HepG2 (cell line): Measurements from ENCODE around the gene VMO1. TPM values are rescaled to one million over a fixed set of nuclear protein-coding genes. Genes with fewer than 3 reads are reported as not detected.

Experiments
- ATAC-seq: fragments of 200-7000 bp; cut with Tn5 transposase; 3 replicates; pipeline ENCODE4 v1.9.1; 2020; ENCODE audit warnings: mild to moderate bottlenecking, moderate library complexity
- BruUV-seq: library from RNA; stranded (reverse); fragments of 400-500 nt; replicated peaks from 2 replicates; lab custom pipeline; 2021; lab: Mats Ljungman, UMichigan
- CTCF ChIA-PET: fragments of 300-600 bp; formaldehyde crosslinking; extraction: SDS; loops from one replicate; lab custom pipeline; 2021; ENCODE audit warnings: low total read pairs, inconsistent platforms, low intra/inter-chr PET ratio; lab: Yijun Ruan, JAX
- POLR2A ChIA-PET: fragments of 350-600 bp; sonication (Branson Sonifier 250); formaldehyde crosslinking; loops from one replicate; lab custom pipeline; 2020; ENCODE audit warnings: antibody characterized with exemption, inconsistent platforms; lab: Yijun Ruan, JAX
- DNase-seq: peaks from one replicate; pipeline ENCODE4 v3.0.0-alpha.2; 2015; ENCODE audit warnings: low spot score
- FAIRE-seq: peaks from 3 replicates; lab custom pipeline; 2011; peaks lifted over from hg19 to GRCh38; lab: Jason Lieb, UNC
- H2AFZ ChIP-seq: one replicate; pipeline ENCODE4 v1.6.1; 2011; ENCODE audit warnings: low read length, inconsistent platforms
- H3K27ac ChIP-seq: fragments of 300-600 bp; 3 replicates; pipeline ENCODE4 v1.8.0; 2011; ENCODE audit warnings: mixed run types, mild to moderate bottlenecking, mixed read lengths, low read length, inconsistent platforms; ENCODE audit not compliant: insufficient read depth; ENCODE audit errors: extremely low read length
- H3K27me3 ChIP-seq, 2 experiments: fragments of 200-600 bp in 1 of 2; 2 replicates in 1 of 2; 3 replicates in 1 of 2; pipeline versions ENCODE4 v1.6.0 to v1.8.0; 2011; ENCODE audit warnings: low read length in 2 of 2, mild to moderate bottlenecking in 2 of 2, moderate library complexity in 2 of 2, inconsistent platforms in 1 of 2; ENCODE audit not compliant: insufficient read depth in 2 of 2, control insufficient read depth in 1 of 2
- H3K36me3 ChIP-seq, 2 experiments: fragments of 200-600 bp in 1 of 2; replicated peaks in 1 of 2; 2 replicates in 1 of 2; 3 replicates in 1 of 2; pipeline versions ENCODE4 v1.5.1 to v1.8.0; 2011; ENCODE audit warnings: low read length in 2 of 2, inconsistent platforms in 1 of 2; ENCODE audit not compliant: insufficient read depth in 2 of 2, control insufficient read depth in 1 of 2
- H3K4me1 ChIP-seq: 2 replicates; pipeline ENCODE4 v1.5.1; 2012; ENCODE audit warnings: low read length, inconsistent platforms; ENCODE audit not compliant: insufficient read depth
- H3K4me2 ChIP-seq: 2 replicates; pipeline ENCODE4 v1.6.0; 2011; ENCODE audit warnings: low read depth, low read length, inconsistent platforms
- H3K4me3 ChIP-seq, 3 experiments: fragments of 200-600 bp in 1 of 3; sonication (generic), shearing (Covaris generic) in 1 of 3; replicated peaks in 1 of 3; 2 replicates each; pipeline ENCODE4 v1.5.1; 2011 to 2016; ENCODE audit warnings: low read length in 3 of 3, inconsistent platforms in 2 of 3, low read depth in 2 of 3, mild to moderate bottlenecking in 2 of 3, control low read depth in 1 of 3, mixed read lengths in 1 of 3; ENCODE audit not compliant: insufficient read depth in 1 of 3
- H3K79me2 ChIP-seq: one replicate; pipeline ENCODE4 v1.6.1; 2011; ENCODE audit warnings: low read length, inconsistent platforms; ENCODE audit not compliant: insufficient read depth
- H3K9ac ChIP-seq: 2 replicates; pipeline ENCODE4 v1.6.0; 2011; ENCODE audit warnings: mild to moderate bottlenecking, low read depth, low read length, inconsistent platforms; ENCODE audit not compliant: insufficient read depth
- H3K9me3 ChIP-seq: 2 replicates; pipeline ENCODE4 v1.5.1; 2012; ENCODE audit warnings: mild to moderate bottlenecking, low read length
- H4K20me1 ChIP-seq: 2 replicates; pipeline ENCODE4 v1.6.0; 2011; ENCODE audit warnings: inconsistent platforms, mild to moderate bottlenecking, low read length, moderate library complexity; ENCODE audit not compliant: insufficient read depth
- ATRX ChIP-seq: sonication (generic); formaldehyde crosslinking; IDR thresholded peaks from 2 replicates; pipeline ENCODE4 v1.4.0; 2020; ENCODE audit warnings: missing genetic modification reagents, borderline replicate concordance
- CREB1 ChIP-seq, 2 experiments: fragments of 450-650 bp in 1 of 2; IDR thresholded peaks; 2 replicates each; pipeline ENCODE4 v1.6.1; 2016 to 2017; ENCODE audit warnings: control low read depth in 1 of 2, mild to moderate bottlenecking in 1 of 2, missing compliant biosample characterization in 1 of 2, missing genetic modification characterization in 1 of 2
- HOXA5 ChIP-seq: sonication (generic); formaldehyde crosslinking; IDR thresholded peaks from 2 replicates; pipeline ENCODE4 v1.4.0; 2020; ENCODE audit warnings: missing genetic modification reagents
- KIAA2018 ChIP-seq: sonication (generic); formaldehyde crosslinking; IDR thresholded peaks from 2 replicates; pipeline ENCODE4 v1.5.0; 2020; ENCODE audit warnings: mild to moderate bottlenecking, missing genetic modification reagents, borderline replicate concordance
- MAX ChIP-seq: IDR thresholded peaks from 2 replicates; pipeline ENCODE4 v1.6.1; 2012; ENCODE audit warnings: inconsistent platforms
- NFIC ChIP-seq: IDR thresholded peaks from 2 replicates; pipeline ENCODE4 v1.6.1; 2012; ENCODE audit warnings: mild to moderate bottlenecking, low read length, inconsistent platforms
- RARA ChIP-seq: IDR thresholded peaks from 2 replicates; pipeline ENCODE4 v1.6.1; 2016; ENCODE audit warnings: missing genetic modification reagents, missing compliant biosample characterization
- SALL1 ChIP-seq: sonication (generic); formaldehyde crosslinking; IDR thresholded peaks from 2 replicates; pipeline ENCODE4 v1.8.0; 2022; ENCODE audit warnings: mild to moderate bottlenecking, missing genetic modification reagents
- ZNF207 ChIP-seq: fragments of 450-650 bp; IDR thresholded peaks from 2 replicates; pipeline ENCODE4 v1.6.1; 2016; ENCODE audit warnings: antibody characterized with exemption, borderline replicate concordance
- ZNF329 ChIP-seq: sonication (generic); formaldehyde crosslinking; IDR thresholded peaks from 2 replicates; pipeline ENCODE4 v1.9.0; 2021; ENCODE audit warnings: low read depth, mild to moderate bottlenecking, missing genetic modification reagents
- ZNF496 ChIP-seq: sonication (generic); formaldehyde crosslinking; IDR thresholded peaks from 2 replicates; pipeline ENCODE4 v1.8.1; 2023; ENCODE audit warnings: mild to moderate bottlenecking, moderate library complexity, missing genetic modification reagents; ENCODE audit not compliant: insufficient replicate concordance
- ZNF609 ChIP-seq: sonication (generic); formaldehyde crosslinking; IDR thresholded peaks from 2 replicates; pipeline ENCODE4 v1.4.0; 2020; ENCODE audit warnings: mild to moderate bottlenecking, missing genetic modification reagents, borderline replicate concordance
- WGBS: methylation state at CpG from one replicate; pipeline ENCODE4 v1.1.6; 2017; ENCODE audit warnings: low lambda C conversion rate; 5-methylcytosine and 5-hydroxymethylcytosine counted together
- in situ Hi-C: cut with HindIII; loops from 2 replicates; pipeline ENCODE4 v1.10.0; 2017; ENCODE audit warnings: low pct_unique_long_range_greater_than_20kb; ENCODE audit not compliant: extremely low pct_ligation_motif_present
- intact Hi-C: fragments of 100-400 bp; cut with micrococcal nuclease; formaldehyde crosslinking; loops from one replicate; pipeline ENCODE4 v1.10.0; 2022; ENCODE audit not compliant: unreplicated experiment
- polyA plus RNA-seq, 8 experiments: library from polyadenylated mRNA; depleted of rRNA in 3 of 8; stranded (reverse) in 7 of 8; unstranded in 1 of 8; fragments of >200 nt; fragmentation: Illumina TruSeq in 4 of 8; extraction: Trizol in 4 of 8; gene quantifications; 2 replicates each; pipeline versions ENCODE4 v1.2.1 to v1.2.3, GENCODE V29; 2011 to 2016; ENCODE audit warnings: low read depth in 4 of 8, missing spikeins in 1 of 8, mixed read lengths in 1 of 8; ENCODE audit not compliant: insufficient read depth in 1 of 8
- total RNA-seq, 5 experiments: library from RNA; depleted of rRNA; stranded (reverse); fragments of >200 nt; fragmentation: Illumina TruSeq; extraction: Trizol; gene quantifications; 2 replicates each; pipeline ENCODE4 v1.2.3, GENCODE V29; 2016; ENCODE audit warnings: low read depth in 1 of 5

The VMO1 gene
- total and polyA plus RNA-seq, 2 of the 13 experiments (the other 11 are each of a cell fraction or from before 2014, with no cell fraction given) = not detected

- no peaks in the 10 kb centered on the region for H4K20me1 ChIP-seq
- BruUV-seq = no TSS peak
- ATAC-seq (no peak), DNase-seq (no peak), FAIRE-seq (no peak)
- H3K4me2 ChIP-seq = no peak overlapping the region
- intact Hi-C loops = no loop called here
- no peaks in the 10 kb centered on the region for H3K36me3 ChIP-seq
- no peak overlapping the region for H2AFZ ChIP-seq
- POLR2A ChIA-PET = interaction anchor here (1.2 to 3.8 kb wide), 4 partner anchors 13 to 46 kb away, joined by 3 to 14 read pairs (median 8); partner anchors contain the start of genes GLTPD2 and MED11
- H3K27me3 ChIP-seq = peaks cover 2 to 24% of the 10 kb centered on the region in 2 experiments; a peak in 3 of 5 replicates
- H3K79me2 ChIP-seq = no peaks in the 10 kb centered on the region
- CTCF ChIA-PET = no interaction called here
- no peak overlapping the region for H3K27ac ChIP-seq
- H3K9me3 ChIP-seq = no peaks in the 10 kb centered on the region
- peaks cover 71% of the 10 kb centered on the region for H3K4me1 ChIP-seq
- no peak overlapping the region for H3K4me3 ChIP-seq
- in situ Hi-C loops = no loop called here
- WGBS = 53% methylated on average over 5 of the region's 9 CpGs
- no peak overlapping the region for H3K9ac ChIP-seq
- TF ChIP-seq HOXA5 (CRISPR knock-in tag) (no peak), ZNF496 (CRISPR knock-in tag) (no peak), CREB1 (IDR thresholded peaks at IDR 0.05) (peak; percentile 63), CREB1 (CRISPR knock-in tag; IDR thresholded peaks at IDR 0.05) (no peak), NFIC (no peak), SALL1 (CRISPR knock-in tag) (0 out of 2 replicates have a peak, but pooled peaks have one; percentile 28), ATRX (CRISPR knock-in tag) (no peak), ZNF329 (CRISPR knock-in tag) (no peak), KIAA2018 (CRISPR knock-in tag) (no peak), MAX (0 out of 2 replicates have a peak, but pooled peaks have one; percentile 12), ZNF207 (no peak), ZNF609 (CRISPR knock-in tag) (no peak), RARA (CRISPR knock-in tag) (no peak)
Measured at GRCh38 chr17:4743898-4744297, 42.3 kb downstream of the VMO1 start.
